ENCODE results near the gene SPNS3.

Gene SPNS3

DNA sequence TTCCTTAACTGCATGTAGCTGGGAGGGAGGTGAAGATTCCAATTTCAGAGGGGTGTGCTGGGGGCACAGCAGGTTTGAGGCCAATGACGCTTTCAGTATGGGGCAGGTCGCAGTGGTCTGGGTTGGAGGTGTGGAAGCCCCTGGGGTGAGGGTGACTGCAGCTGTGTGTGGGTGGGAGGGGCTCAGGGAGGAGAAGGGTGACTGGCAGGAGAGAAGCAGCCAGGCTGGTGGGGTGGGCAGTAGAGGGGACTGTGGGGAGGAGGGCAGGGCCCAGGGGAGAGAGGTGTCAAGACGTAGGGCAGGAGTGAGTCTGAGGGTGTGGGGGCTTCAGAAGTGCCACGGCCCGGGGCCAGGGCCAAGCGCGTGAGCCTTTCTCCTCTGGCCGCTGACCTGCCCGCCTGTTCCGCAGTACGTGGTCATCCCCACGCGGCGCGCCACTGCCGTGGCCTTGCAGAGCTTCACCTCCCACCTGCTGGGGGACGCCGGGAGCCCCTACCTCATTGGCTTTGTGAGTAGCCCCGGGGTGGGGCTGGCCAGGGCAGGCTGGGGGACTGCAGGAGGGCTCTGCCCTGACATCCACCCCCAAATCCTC, 102.0 kb downstream of the SPNS3 start:
- TF ChIP-seq, protein P1, sequence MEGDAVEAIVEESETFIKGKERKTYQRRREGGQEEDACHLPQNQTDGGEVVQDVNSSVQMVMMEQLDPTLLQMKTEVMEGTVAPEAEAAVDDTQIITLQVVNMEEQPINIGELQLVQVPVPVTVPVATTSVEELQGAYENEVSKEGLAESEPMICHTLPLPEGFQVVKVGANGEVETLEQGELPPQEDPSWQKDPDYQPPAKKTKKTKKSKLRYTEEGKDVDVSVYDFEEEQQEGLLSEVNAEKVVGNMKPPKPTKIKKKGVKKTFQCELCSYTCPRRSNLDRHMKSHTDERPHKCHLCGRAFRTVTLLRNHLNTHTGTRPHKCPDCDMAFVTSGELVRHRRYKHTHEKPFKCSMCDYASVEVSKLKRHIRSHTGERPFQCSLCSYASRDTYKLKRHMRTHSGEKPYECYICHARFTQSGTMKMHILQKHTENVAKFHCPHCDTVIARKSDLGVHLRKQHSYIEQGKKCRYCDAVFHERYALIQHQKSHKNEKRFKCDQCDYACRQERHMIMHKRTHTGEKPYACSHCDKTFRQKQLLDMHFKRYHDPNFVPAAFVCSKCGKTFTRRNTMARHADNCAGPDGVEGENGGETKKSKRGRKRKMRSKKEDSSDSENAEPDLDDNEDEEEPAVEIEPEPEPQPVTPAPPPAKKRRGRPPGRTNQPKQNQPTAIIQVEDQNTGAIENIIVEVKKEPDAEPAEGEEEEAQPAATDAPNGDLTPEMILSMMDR (IDR thresholded peaks at IDR 0.05; ENCODE audit: extremely low read depth, insufficient read depth, missing control alignments) = no peak
- DNase-seq (ENCODE audit: low spot score) = no peak
- in situ Hi-C loops (cut with MboI; ENCODE audit: low pct_unique_long_range_greater_than_20kb, low sequenced_read_pairs, unreplicated experiment) = no loop called here

DNA sequence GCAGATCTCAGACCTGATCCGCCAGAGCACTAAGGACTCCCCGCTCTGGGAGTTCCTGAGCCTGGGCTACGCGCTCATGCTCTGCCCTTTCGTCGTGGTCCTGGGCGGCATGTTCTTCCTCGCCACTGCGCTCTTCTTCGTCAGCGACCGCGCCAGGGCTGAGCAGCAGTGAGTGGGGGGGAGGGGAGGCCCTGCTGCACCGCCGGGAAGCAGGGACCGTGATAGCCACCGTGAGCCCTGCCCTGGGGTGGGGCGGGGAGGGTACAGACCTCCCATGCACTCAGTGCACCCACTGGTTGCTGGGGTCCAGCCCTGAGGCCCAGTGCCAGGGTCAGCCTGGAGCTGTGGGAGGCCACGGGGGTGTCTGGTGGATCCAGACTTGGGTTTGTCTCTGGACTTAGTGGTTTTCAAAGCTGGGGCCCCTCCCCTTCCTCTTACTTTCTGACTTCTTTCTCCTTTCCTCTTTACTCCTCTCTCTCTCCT, 102.6 kb downstream of the SPNS3 start:
- in situ Hi-C loops (cut with MboI; ENCODE audit: low pct_unique_long_range_greater_than_20kb, low sequenced_read_pairs, unreplicated experiment) = no loop called here
- DNase-seq (ENCODE audit: low spot score) = no peak
- TF ChIP-seq, protein P1 (IDR thresholded peaks at IDR 0.05; ENCODE audit: extremely low read depth, insufficient read depth, missing control alignments) = no peak

DNA sequence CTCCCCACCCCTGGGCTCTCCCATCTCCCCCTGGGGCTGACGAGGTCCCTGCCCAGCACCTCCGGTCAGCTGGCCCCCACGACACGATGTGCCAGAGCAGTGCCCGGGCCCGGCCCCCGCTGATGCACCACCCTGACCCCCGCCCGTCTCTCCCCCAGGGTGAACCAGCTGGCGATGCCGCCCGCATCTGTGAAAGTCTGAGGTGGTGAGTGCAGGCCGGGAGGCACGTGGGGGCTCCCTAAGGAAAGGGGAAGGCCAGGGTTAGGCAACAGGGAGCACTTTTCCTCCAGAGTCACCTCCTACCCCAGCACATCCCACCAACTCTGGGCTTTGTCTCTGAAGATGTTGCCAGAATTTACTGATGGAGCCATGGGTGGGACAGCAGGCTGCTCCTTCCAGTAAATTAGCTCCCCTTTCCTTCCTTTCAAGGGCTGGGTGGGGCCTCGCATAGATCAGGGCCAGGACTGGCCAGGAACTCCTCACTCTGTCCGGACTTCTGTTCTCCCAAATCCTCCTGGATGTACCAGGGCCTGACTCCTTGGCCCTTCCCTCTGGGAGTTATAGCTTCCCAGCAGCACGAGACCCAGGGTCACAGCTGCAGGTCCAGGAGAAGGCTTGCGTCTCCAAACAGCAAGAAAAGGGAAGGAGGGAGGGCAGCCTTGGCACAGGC, 103.1 kb downstream of the SPNS3 start:
- TF ChIP-seq, protein P1 (IDR thresholded peaks at IDR 0.05; ENCODE audit: extremely low read depth, insufficient read depth, missing control alignments) = no peak
- DNase-seq (ENCODE audit: low spot score) = no peak
- in situ Hi-C loops (cut with MboI; ENCODE audit: low pct_unique_long_range_greater_than_20kb, low sequenced_read_pairs, unreplicated experiment) = no loop called here
